K562 (cell line): ENCODE data around the gene KATNB1. TPM values are rescaled to one million over a fixed set of nuclear protein-coding genes. Genes with fewer than 3 reads are reported as not detected.

ENCODE experiments used
- CTBP1 ChIP-seq: fragments of 450-650 bp; IDR thresholded peaks from 2 replicates; pipeline ENCODE4 v1.6.1; 2016; ENCODE audit warnings: borderline replicate concordance
- DDX20 ChIP-seq: fragments of 450-650 bp; IDR thresholded peaks from 2 replicates; pipeline ENCODE4 v1.6.1; 2016; ENCODE audit warnings: missing genetic modification characterization, low read depth, mild to moderate bottlenecking, missing compliant biosample characterization, moderate library complexity
- EWSR1 ChIP-seq: fragments of 450-650 bp; IDR thresholded peaks from 2 replicates; pipeline ENCODE4 v1.6.1; 2018; ENCODE audit warnings: borderline replicate concordance, mild to moderate bottlenecking, low read depth, moderate library complexity; ENCODE audit not compliant: partially characterized antibody
- HDAC6 ChIP-seq: IDR thresholded peaks from 2 replicates; pipeline ENCODE4 v1.6.1; 2012; ENCODE audit warnings: low read depth, mild to moderate bottlenecking, control low read depth, inconsistent platforms, low read length, moderate library complexity
- HNRNPUL1 ChIP-seq: fragments of 200-400 bp; formaldehyde crosslinking; IDR thresholded peaks from 2 replicates; pipeline ENCODE4 v1.6.1; 2017; ENCODE audit warnings: low read length
- MXI1 ChIP-seq: IDR thresholded peaks from 2 replicates; pipeline ENCODE4 v1.6.1; 2011; ENCODE audit warnings: low read depth, mild to moderate bottlenecking, improper control_type of control experiment, low read length
- SMAD2 ChIP-seq: fragments of 150-350 bp; IDR thresholded peaks from 2 replicates; pipeline ENCODE4 v1.6.1; 2014; ENCODE audit warnings: low read depth, mild to moderate bottlenecking, low read length
- SMC3 ChIP-seq: conservative IDR thresholded peaks from 2 replicates; pipeline ENCODE4 v1.6.1; 2011; ENCODE audit warnings: low read depth, low read length, improper control_type of control experiment; ENCODE audit not compliant: insufficient read depth
- STAT5A ChIP-seq: IDR thresholded peaks from 2 replicates; pipeline ENCODE4 v1.6.1; 2012; ENCODE audit warnings: low read length, inconsistent platforms, borderline replicate concordance
- TCF7 ChIP-seq: sonication (generic); IDR thresholded peaks from 2 replicates; pipeline ENCODE4 v1.6.1; 2016; ENCODE audit warnings: antibody characterized with exemption, borderline replicate concordance
- ZNF431 ChIP-seq: sonication (generic); formaldehyde crosslinking; IDR thresholded peaks from 2 replicates; pipeline ENCODE4 v1.8.0; 2022; ENCODE audit warnings: mild to moderate bottlenecking, missing genetic modification reagents
- polyA plus RNA-seq, 8 experiments: library from polyadenylated mRNA; depleted of rRNA in 4 of 8; stranded (reverse) in 5 of 8; unstranded in 3 of 8; fragments of >200 nt; fragmentation: Nextera tagmentation in 2 of 8; fragmentation: Illumina TruSeq in 1 of 8; extraction: Ambion mirVana in 2 of 8; extraction: Trizol in 1 of 8; gene quantifications; 2 replicates each; pipeline versions ENCODE4 v1.2.1 to v1.2.3, GENCODE V29; 2011 to 2014; ENCODE audit warnings: inconsistent platforms in 1 of 8, missing spikeins in 1 of 8
- total RNA-seq, 7 experiments: library from RNA; depleted of rRNA in 6 of 7; stranded (reverse); fragments of >200 nt in 6 of 7; fragmentation: Illumina TruSeq in 2 of 7; extraction: Trizol in 2 of 7; gene quantifications; 2 replicates each; pipeline versions ENCODE4 v1.2.1 to v1.2.3, GENCODE V29; 2011 to 2021; ENCODE audit warnings: low replicate concordance in 1 of 7
- TF ChIP-seq, protein P1 (sequence below): sonication (generic); formaldehyde crosslinking; IDR thresholded peaks from 2 replicates; pipeline ENCODE4 v1.4.0; 2020; ENCODE audit warnings: mild to moderate bottlenecking, missing genetic modification reagents
- TF ChIP-seq, protein P2 (sequence below): fragments of 450-650 bp; IDR thresholded peaks from 2 replicates; pipeline ENCODE4 v1.6.1; 2016; ENCODE audit warnings: antibody characterized with exemption
- TF ChIP-seq, protein P3 (sequence below): fragments of 250-450 bp; sonication (Bioruptor Pico); IDR thresholded peaks from 2 replicates; pipeline ENCODE4 v1.4.0; 2020; ENCODE audit warnings: mild to moderate bottlenecking, moderate library complexity
- TF ChIP-seq, protein P4 (sequence below): fragments of 450-650 bp; IDR thresholded peaks from 2 replicates; pipeline ENCODE4 v1.6.1; 2018; ENCODE audit not compliant: partially characterized antibody
- TF ChIP-seq, protein P5 (sequence below): IDR thresholded peaks from 2 replicates; pipeline ENCODE4 v1.6.1; 2011; ENCODE audit warnings: borderline replicate concordance, low read depth, mild to moderate bottlenecking, moderate library complexity, low read length; ENCODE audit not compliant: insufficient read depth, poor library complexity, severe bottlenecking

Gene KATNB1
- total and polyA plus RNA-seq, 9 of the 15 experiments (the other 6 are each of a cell fraction or from before 2014, with no cell fraction given) = 1.2 to 52.6 (median 21.9) TPM

DNA sequence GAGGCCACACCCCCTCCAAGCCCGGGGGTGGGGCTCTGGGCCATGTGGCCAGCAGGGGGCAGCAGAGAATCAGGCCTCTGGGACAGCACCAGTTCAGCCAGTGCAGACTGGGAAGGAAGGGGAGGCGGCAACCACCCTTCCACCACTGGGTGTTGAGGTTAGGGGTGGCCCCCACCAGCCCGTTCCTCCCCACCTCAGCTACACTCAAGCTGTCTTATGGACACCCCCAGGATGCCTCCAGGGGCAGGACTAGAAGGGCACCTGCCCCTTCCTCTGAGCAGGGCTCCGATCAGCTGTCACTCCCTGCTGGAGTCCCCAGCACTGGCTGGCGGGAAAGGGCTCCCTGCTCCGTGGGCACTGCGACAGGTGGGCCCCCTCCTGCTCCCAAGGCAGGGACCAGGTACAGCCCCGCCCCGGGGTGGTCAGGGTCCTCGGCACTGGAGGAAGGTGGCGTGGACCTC, 21.8 kb downstream of the KATNB1 start (continued):
- TF ChIP-seq, protein P1, sequence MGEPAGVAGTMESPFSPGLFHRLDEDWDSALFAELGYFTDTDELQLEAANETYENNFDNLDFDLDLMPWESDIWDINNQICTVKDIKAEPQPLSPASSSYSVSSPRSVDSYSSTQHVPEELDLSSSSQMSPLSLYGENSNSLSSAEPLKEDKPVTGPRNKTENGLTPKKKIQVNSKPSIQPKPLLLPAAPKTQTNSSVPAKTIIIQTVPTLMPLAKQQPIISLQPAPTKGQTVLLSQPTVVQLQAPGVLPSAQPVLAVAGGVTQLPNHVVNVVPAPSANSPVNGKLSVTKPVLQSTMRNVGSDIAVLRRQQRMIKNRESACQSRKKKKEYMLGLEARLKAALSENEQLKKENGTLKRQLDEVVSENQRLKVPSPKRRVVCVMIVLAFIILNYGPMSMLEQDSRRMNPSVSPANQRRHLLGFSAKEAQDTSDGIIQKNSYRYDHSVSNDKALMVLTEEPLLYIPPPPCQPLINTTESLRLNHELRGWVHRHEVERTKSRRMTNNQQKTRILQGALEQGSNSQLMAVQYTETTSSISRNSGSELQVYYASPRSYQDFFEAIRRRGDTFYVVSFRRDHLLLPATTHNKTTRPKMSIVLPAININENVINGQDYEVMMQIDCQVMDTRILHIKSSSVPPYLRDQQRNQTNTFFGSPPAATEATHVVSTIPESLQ (CRISPR knock-in tag) = no peak
- TF ChIP-seq SMAD2 (no peak), ZNF431 (no peak), EWSR1 (no peak), SMC3 (peak; percentile 91), STAT5A (no peak), DDX20 (tag) (no peak), HDAC6 (no peak), CTBP1 (peak; percentile 72), HNRNPUL1 (no peak), TCF7 (no peak), MXI1 (no peak)
- TF ChIP-seq, protein P2, sequence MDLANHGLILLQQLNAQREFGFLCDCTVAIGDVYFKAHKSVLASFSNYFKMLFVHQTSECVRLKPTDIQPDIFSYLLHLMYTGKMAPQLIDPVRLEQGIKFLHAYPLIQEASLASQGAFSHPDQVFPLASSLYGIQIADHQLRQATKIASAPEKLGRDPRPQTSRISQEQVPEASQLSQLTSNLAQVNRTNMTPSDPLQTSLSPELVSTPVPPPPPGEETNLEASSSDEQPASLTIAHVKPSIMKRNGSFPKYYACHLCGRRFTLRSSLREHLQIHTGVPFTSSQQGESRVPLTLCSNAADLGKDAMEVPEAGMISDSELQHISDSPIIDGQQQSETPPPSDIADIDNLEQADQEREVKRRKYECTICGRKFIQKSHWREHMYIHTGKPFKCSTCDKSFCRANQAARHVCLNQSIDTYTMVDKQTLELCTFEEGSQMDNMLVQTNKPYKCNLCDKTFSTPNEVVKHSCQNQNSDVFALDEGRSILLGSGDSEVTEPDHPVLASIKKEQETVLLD = no peak
- TF ChIP-seq, protein P3, sequence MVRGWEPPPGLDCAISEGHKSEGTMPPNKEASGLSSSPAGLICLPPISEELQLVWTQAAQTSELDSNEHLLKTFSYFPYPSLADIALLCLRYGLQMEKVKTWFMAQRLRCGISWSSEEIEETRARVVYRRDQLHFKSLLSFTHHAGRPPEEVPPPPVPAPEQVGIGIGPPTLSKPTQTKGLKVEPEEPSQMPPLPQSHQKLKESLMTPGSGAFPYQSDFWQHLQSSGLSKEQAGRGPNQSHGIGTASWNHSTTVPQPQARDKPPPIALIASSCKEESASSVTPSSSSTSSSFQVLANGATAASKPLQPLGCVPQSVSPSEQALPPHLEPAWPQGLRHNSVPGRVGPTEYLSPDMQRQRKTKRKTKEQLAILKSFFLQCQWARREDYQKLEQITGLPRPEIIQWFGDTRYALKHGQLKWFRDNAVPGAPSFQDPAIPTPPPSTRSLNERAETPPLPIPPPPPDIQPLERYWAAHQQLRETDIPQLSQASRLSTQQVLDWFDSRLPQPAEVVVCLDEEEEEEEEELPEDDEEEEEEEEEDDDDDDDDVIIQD = no peak
- TF ChIP-seq, protein P4, sequence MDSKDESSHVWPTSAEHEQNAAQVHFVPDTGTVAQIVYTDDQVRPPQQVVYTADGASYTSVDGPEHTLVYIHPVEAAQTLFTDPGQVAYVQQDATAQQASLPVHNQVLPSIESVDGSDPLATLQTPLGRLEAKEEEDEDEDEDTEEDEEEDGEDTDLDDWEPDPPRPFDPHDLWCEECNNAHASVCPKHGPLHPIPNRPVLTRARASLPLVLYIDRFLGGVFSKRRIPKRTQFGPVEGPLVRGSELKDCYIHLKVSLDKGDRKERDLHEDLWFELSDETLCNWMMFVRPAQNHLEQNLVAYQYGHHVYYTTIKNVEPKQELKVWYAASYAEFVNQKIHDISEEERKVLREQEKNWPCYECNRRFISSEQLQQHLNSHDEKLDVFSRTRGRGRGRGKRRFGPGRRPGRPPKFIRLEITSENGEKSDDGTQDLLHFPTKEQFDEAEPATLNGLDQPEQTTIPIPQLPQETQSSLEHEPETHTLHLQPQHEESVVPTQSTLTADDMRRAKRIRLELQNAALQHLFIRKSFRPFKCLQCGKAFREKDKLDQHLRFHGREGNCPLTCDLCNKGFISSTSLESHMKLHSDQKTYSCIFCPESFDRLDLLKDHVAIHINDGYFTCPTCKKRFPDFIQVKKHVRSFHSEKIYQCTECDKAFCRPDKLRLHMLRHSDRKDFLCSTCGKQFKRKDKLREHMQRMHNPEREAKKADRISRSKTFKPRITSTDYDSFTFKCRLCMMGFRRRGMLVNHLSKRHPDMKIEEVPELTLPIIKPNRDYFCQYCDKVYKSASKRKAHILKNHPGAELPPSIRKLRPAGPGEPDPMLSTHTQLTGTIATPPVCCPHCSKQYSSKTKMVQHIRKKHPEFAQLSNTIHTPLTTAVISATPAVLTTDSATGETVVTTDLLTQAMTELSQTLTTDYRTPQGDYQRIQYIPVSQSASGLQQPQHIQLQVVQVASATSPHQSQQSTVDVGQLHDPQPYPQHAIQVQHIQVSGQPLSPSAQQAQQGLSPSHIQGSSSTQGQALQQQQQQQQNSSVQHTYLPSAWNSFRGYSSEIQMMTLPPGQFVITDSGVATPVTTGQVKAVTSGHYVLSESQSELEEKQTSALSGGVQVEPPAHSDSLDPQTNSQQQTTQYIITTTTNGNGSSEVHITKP = no peak
- TF ChIP-seq, protein P5, sequence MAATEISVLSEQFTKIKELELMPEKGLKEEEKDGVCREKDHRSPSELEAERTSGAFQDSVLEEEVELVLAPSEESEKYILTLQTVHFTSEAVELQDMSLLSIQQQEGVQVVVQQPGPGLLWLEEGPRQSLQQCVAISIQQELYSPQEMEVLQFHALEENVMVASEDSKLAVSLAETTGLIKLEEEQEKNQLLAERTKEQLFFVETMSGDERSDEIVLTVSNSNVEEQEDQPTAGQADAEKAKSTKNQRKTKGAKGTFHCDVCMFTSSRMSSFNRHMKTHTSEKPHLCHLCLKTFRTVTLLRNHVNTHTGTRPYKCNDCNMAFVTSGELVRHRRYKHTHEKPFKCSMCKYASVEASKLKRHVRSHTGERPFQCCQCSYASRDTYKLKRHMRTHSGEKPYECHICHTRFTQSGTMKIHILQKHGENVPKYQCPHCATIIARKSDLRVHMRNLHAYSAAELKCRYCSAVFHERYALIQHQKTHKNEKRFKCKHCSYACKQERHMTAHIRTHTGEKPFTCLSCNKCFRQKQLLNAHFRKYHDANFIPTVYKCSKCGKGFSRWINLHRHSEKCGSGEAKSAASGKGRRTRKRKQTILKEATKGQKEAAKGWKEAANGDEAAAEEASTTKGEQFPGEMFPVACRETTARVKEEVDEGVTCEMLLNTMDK = peak; percentile 42
